MM.1S (cell line): ENCODE measurements around the gene CCT2.

Experiments
- EZH2 ChIP-seq: fragments of 300-600 bp; sonication (generic); optimal IDR thresholded peaks from 2 replicates; pipeline ENCODE3; 2017; ENCODE audit warnings: low read depth, mild to moderate bottlenecking, antibody characterized with exemption, low read length, mixed read lengths
- TF ChIP-seq, protein P1 (sequence below): fragments of 300-600 bp; sonication (generic); IDR thresholded peaks from 2 replicates; pipeline ENCODE4 v1.5.1; 2016; ENCODE audit warnings: antibody characterized with exemption, low read length, mixed read lengths

DNA sequence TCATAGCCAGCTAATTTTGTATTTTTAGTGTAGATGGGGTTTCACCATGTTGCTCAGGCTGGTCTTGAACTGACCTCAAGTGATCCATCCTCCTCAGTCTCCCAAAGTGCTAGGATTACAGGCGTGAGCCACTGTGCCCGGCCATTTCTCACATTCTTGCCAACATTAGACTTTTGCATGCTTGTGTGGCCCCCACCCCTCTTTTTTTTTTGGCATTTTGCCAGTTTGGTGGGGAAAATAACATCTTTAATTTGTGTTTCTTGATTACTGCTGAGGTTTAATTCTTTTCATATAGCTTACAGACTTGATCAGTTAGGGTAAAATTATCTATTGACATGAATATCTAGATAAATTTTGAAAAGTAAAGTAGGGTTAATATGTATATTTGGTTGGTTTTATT is 3.8 kb downstream of the CCT2 start:
- TF ChIP-seq, protein P1, sequence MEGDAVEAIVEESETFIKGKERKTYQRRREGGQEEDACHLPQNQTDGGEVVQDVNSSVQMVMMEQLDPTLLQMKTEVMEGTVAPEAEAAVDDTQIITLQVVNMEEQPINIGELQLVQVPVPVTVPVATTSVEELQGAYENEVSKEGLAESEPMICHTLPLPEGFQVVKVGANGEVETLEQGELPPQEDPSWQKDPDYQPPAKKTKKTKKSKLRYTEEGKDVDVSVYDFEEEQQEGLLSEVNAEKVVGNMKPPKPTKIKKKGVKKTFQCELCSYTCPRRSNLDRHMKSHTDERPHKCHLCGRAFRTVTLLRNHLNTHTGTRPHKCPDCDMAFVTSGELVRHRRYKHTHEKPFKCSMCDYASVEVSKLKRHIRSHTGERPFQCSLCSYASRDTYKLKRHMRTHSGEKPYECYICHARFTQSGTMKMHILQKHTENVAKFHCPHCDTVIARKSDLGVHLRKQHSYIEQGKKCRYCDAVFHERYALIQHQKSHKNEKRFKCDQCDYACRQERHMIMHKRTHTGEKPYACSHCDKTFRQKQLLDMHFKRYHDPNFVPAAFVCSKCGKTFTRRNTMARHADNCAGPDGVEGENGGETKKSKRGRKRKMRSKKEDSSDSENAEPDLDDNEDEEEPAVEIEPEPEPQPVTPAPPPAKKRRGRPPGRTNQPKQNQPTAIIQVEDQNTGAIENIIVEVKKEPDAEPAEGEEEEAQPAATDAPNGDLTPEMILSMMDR: no peak
- no peak for TF ChIP-seq EZH2
